Measurements from ENCODE around the gene ZNF878. TPM values are rescaled to one million over a fixed set of nuclear protein-coding genes. Genes with fewer than 3 reads are reported as not detected.

ZNF878 gene
- total RNA-seq, 2 experiments from 2014 or later, result 0.57 to 0.80 TPM

DNA sequence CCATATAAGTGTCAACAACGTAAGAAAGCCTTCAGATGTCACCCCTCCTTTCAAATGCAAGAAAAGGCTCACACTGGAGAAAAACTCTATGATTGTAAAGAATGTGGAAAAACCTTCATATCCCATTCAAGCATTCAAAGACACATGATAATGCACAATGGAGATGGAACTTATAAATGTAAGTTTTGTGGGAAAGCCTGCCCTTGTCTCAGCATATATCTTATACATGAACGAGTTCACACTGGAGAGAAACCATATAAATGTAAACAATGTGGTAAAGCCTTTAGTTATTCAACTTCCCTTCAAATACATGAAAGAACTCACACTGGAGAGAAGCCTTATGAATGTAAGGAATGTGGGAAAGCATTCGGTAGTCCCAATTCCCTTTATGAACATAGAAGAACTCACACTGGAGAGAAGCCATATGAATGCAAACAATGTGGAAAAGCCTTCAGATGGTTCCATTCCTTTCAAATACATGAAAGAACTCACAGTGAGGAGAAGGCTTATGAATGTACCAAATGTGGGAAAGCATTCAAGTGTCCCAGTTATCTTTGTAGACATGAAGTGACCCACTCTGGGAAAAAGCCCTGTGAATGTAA, 22.9 kb upstream of the ZNF878 start:
- POLR2A ChIA-PET, result no interaction called here
- H3K27me3 Mint-ChIP-seq, result no peaks in the 10 kb centered on the region
- CTCF ChIA-PET, result no interaction called here
- intact Hi-C loops (cut with micrococcal nuclease), result no loop called here
- no peak overlapping the region for H3K27ac Mint-ChIP-seq
- H3K4me1 Mint-ChIP-seq (ENCODE audit: low read depth), result no peaks in the 10 kb centered on the region
- H3K4me3 Mint-ChIP-seq, result no peak overlapping the region
- no peak for DNase-seq
- peaks cover 61% of the 10 kb centered on the region for H3K36me3 Mint-ChIP-seq
- peaks cover 64% of the 10 kb centered on the region for H3K9me3 Mint-ChIP-seq

DNA sequence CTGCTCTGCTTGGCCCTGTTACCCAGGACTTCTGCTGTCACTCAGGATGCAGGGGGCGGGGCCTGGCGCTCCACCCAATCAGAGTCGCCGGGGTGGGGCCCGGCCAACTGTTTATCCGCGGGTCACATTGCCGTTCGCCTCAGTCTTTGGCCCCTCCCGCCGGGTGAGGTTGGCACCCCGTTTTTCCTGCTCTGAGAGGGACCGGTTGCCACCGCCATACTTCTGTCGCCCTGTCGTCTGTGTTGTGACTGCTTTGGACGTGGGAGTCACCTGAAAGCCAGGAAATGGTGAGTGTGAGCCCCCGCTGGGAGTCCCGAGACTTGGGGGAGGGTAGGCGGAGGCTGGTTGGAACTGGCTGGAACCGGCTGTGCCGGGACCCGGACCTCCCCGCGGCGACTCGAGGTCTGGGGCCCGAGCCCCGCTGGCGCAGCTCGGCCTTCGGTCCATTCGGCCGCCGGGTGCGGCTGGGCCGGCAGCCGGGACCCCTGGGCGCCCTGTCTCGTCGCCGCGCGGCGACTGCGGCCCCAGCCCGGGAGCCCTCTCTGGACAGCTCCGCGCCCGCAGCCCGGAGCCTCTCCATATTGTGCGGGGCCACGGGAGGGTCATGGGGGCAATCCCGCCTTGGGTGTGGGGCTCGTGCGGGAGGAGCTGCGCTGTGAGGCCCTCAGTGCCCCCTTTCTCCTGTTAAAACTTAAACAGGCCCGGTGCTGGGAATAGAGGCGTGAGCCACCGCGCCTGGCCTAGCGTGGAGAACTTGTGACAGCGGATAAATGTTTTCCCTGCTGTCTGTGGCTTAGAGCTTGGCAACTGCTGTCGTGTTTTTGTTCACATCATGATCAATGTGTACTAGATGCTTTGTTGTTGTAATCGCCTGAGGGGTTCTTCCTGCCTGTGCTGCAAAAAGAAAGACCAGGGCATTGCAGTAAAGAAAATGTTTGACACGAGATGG, 12.1 kb upstream of the ZNF878 start, which contains the start of gene ZNF844:
ZNF844 (plus strand) TSS at position 142 of the 949 bp plus-strand sequence; CDS start at position 285, 143 bp downstream.
- ChIA-PET POLR2A (interaction anchor here (1.1 kb wide), 1 partner anchor 76 kb away, joined by 4 read pairs; the partner anchor contains the start of gene ZNF20), CTCF (interaction anchor here (1.2 to 2.2 kb wide), 3 partner anchors 26 to 142 kb away, joined by 3 to 9 read pairs (median 4); partner anchors contain the start of gene ZNF20)
- peaks cover 10% of the 10 kb centered on the region for H3K4me1 Mint-ChIP-seq (ENCODE audit: low read depth)
- H3K27me3 Mint-ChIP-seq, result peaks cover 2% of the 10 kb centered on the region
- intact Hi-C loops (cut with micrococcal nuclease), result loop anchor here (1.0 to 5.0 kb wide), 4 partner anchors 48 to 607 kb away; partner anchors contain the start of gene ZNF20
- peak; percentile 86 for DNase-seq
- H3K27ac Mint-ChIP-seq, result peak within 1 kb of the TSS; percentile 54
- H3K9me3 Mint-ChIP-seq, result peaks cover 8% of the 10 kb centered on the region
- H3K36me3 Mint-ChIP-seq, result peaks cover 7% of the 10 kb centered on the region
- H3K4me3 Mint-ChIP-seq, result peak within 1 kb of the TSS; percentile 81

DNA sequence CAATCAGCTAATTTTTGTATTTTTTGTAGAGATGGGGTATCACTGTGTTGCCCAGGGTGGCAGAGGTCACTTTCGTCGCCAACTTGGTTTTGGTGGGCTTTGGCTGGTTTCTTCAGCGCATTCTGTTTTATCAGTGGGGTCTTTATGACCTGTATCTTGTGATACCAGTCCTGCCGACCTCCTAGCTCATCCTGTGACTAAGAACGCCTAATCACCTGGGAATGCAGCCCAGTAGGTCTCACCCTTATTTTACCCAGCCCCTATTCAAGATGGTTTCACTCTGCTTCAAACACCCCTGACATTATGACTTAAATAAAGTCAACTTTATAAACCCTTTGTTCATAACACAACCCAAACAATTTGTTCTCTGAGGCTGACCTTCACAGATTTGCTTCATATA, 3.0 kb upstream of the ZNF878 start:
- H3K27me3 Mint-ChIP-seq, result peaks cover 15% of the 10 kb centered on the region
- POLR2A ChIA-PET, result interaction anchor here (1.0 kb wide), 1 partner anchor 132 kb away, joined by 3 read pairs; no protein-coding TSS in a partner anchor
- H3K4me1 Mint-ChIP-seq (ENCODE audit: low read depth), result peaks cover 9% of the 10 kb centered on the region
- intact Hi-C loops (cut with micrococcal nuclease), result loop anchor here (5.0 kb wide), 1 partner anchor 258 kb away; the partner anchor contains the start of gene ZNF491
- no peak overlapping the region for H3K27ac Mint-ChIP-seq
- no peaks in the 10 kb centered on the region for H3K9me3 Mint-ChIP-seq
- H3K36me3 Mint-ChIP-seq, result peaks cover 3% of the 10 kb centered on the region
- H3K4me3 Mint-ChIP-seq, result no peak overlapping the region
- no peak for DNase-seq
- CTCF ChIA-PET, result interaction anchor here (1.0 to 2.1 kb wide), 8 partner anchors 25 to 513 kb away, joined by 3 to 9 read pairs (median 4); no protein-coding TSS in a partner anchor

DNA sequence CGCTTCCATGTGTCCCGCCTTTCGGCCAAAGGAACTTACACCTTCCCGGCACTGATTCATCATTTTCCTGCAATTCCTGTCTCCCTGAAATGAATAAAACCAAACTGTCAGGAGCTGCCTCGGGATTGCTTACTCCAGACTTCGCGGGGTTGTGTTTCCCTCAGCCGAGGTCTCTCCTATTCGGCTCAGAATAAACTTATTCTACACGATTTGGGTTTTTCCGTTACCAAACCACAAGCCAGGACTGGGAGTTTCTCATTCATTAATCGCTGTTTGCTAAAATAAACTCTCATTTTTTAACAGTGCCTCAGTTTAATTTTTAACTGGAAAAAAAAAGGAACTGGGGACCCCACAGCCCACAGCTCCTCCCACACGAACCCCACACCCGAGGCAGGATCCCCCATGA, 667 bp downstream of the ZNF878 start:
- Mint-ChIP-seq H3K9me3 (peaks cover 3% of the 10 kb centered on the region), H3K4me1 (ENCODE audit: low read depth) (peaks cover 9% of the 10 kb centered on the region), H3K36me3 (peaks cover 10% of the 10 kb centered on the region), H3K4me3 (peak overlapping the region; percentile 58), H3K27ac (no peak overlapping the region), H3K27me3 (peaks cover 15% of the 10 kb centered on the region)
- ChIA-PET CTCF (interaction anchor here (0.8 to 2.3 kb wide), 9 partner anchors 39 to 255 kb away, joined by 3 to 16 read pairs (median 3); partner anchors contain the start of genes ZNF20 and ZNF763), POLR2A (interaction anchor here (0.7 to 1.3 kb wide), 2 partner anchors 64 to 70 kb away, joined by 3 to 4 read pairs; no protein-coding TSS in a partner anchor)
- intact Hi-C loops (cut with micrococcal nuclease), result loop anchor here (2.0 kb wide), 2 partner anchors 51 to 127 kb away; partner anchors contain the start of gene ZNF700
- no peak for DNase-seq

DNA sequence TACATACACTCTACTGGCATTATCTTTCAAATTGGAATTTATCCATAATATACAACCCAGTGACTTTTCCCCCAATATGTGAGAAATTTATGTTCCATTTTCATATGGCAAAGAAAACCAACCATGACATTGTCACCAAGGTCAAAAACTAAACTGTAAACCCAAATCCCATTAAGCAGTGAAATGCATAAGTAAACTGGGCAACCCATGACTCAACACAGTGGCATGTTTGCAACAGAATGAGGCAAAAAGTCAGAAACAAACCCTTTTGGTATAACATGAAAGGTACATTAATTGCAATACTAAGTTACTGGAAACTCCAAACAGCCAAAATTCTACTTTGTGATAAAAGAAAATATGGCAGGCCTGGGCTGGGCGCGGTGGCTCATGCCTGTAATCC, 4.9 kb downstream of the ZNF878 start:
- Mint-ChIP-seq H3K4me3 (no peak overlapping the region), H3K27ac (no peak overlapping the region), H3K4me1 (ENCODE audit: low read depth) (peaks cover 5% of the 10 kb centered on the region), H3K27me3 (peaks cover 5% of the 10 kb centered on the region), H3K36me3 (peaks cover 36% of the 10 kb centered on the region), H3K9me3 (peaks cover 38% of the 10 kb centered on the region)
- POLR2A ChIA-PET, result no interaction called here
- CTCF ChIA-PET, result interaction anchor here (0.8 kb wide), 1 partner anchor 165 kb away, joined by 4 read pairs; no protein-coding TSS in a partner anchor
- no peak for DNase-seq
- intact Hi-C loops (cut with micrococcal nuclease), result no loop called here

DNA sequence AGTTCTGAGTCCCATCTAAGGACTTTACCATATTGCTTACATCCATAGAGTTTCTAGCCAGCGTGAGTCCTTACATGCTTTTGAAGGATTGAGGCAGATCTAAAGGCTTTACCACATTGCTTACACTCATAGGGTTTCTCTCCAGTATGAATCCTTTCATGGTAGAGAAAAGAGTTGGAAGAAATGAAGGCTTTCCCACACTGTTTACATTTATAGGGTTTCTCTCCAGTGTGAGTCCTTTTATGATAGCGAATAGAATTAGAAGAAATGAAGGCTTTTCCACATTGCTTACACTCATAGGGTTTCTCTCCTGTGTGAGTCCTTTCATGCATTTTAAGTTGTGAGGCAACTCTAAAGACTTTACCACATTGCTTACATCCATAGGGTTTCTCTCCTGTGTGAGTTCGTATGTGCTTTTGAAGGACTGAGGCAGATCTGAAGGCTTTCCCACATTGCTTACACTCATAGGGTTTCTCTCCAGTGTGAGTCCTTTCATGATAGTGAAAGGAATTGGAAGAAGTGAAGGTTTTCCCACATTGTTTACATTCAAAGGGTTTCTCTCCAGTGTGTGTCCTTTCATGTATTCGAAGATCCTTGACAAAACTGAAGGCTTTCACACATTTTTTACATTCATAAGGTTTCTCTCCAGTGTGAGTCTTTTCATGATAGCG, 8.9 kb downstream of the ZNF878 start:
- no peak overlapping the region for H3K4me3 Mint-ChIP-seq
- DNase-seq, result no peak
- H3K36me3 Mint-ChIP-seq, result peaks cover 40% of the 10 kb centered on the region
- H3K27ac Mint-ChIP-seq, result no peak overlapping the region
- ChIA-PET CTCF (no interaction called here), POLR2A (no interaction called here)
- no peaks in the 10 kb centered on the region for H3K4me1 Mint-ChIP-seq (ENCODE audit: low read depth)
- no peaks in the 10 kb centered on the region for H3K27me3 Mint-ChIP-seq
- H3K9me3 Mint-ChIP-seq, result peaks cover 49% of the 10 kb centered on the region
- intact Hi-C loops (cut with micrococcal nuclease), result no loop called here

DNA sequence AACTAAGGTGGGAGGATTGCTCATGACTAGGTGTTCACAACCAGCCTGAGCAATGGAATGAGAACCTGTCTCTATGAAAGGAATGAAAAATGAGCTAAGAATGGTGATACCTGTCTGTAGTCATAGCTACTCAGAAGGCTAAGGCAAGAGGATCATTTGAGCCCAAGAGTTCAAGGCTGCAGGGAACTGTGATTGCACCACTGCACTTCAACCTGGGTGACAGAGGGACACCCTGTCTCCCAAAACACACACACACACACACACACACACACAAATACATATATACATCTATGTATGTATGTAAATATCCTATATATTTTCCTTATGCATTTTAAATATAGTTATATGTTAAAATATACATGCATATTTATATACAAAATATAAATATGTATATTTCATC, 9.9 kb downstream of the ZNF878 start:
- intact Hi-C loops (cut with micrococcal nuclease), result no loop called here
- Mint-ChIP-seq H3K36me3 (peaks cover 39% of the 10 kb centered on the region), H3K27me3 (no peaks in the 10 kb centered on the region), H3K27ac (no peak overlapping the region), H3K4me1 (ENCODE audit: low read depth) (no peaks in the 10 kb centered on the region), H3K4me3 (no peak overlapping the region), H3K9me3 (peaks cover 50% of the 10 kb centered on the region)
- CTCF ChIA-PET, result interaction anchor here (1.7 kb wide), 1 partner anchor 17 kb away, joined by 6 read pairs; no protein-coding TSS in a partner anchor
- POLR2A ChIA-PET, result no interaction called here
- DNase-seq, result no peak

GRCh38 chr19:12035220-12036172, 17.3 kb downstream of the ZNF878 start, which contains the start of gene ZNF433:
Gene ZNF433, minus strand, starts transcription at chr19:12035679. Its CDS starts 140 bp downstream, at chr19:12035539.
- peaks cover 16% of the 10 kb centered on the region for H3K36me3 Mint-ChIP-seq
- peaks cover 8% of the 10 kb centered on the region for H3K27me3 Mint-ChIP-seq
- DNase-seq, result peak; percentile 73
- peak within 1 kb of the TSS; percentile 71 for H3K4me3 Mint-ChIP-seq
- ChIA-PET POLR2A (no interaction called here), CTCF (interaction anchor here (0.6 to 1.6 kb wide), 2 partner anchors 9 to 155 kb away, joined by 3 to 4 read pairs; no protein-coding TSS in a partner anchor)
- H3K27ac Mint-ChIP-seq, result no peak within 1 kb of the TSS
- peaks cover 18% of the 10 kb centered on the region for H3K9me3 Mint-ChIP-seq
- intact Hi-C loops (cut with micrococcal nuclease), result no loop called here
- H3K4me1 Mint-ChIP-seq (ENCODE audit: low read depth), result no peaks in the 10 kb centered on the region

DNA sequence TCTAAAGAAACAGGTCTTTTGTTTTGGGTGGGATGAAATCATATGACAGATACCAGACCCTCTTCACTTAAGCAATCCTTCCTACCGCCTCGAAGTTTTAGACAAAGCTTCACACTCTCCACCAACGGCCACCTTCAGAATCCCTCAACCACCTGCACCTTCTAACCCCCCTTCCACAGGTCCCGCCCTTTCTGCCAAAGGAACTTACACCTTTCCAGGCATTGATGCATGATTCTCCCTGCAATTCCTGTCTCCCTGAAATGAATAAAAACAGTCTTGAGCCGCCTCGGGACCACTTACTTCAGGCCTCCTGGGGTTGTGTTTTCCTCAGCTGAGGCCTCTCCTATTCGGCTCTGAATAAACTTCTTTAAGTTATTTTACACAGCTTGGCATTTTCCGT, 18.1 kb downstream of the ZNF878 start:
- Mint-ChIP-seq H3K9me3 (peaks cover 18% of the 10 kb centered on the region), H3K4me1 (ENCODE audit: low read depth) (no peaks in the 10 kb centered on the region), H3K36me3 (peaks cover 17% of the 10 kb centered on the region), H3K27ac (no peak overlapping the region), H3K4me3 (no peak overlapping the region), H3K27me3 (peaks cover 8% of the 10 kb centered on the region)
- intact Hi-C loops (cut with micrococcal nuclease), result no loop called here
- ChIA-PET POLR2A (no interaction called here), CTCF (interaction anchor here (1.6 kb wide), 1 partner anchor 155 kb away, joined by 4 read pairs; no protein-coding TSS in a partner anchor)
- no peak for DNase-seq

DNA sequence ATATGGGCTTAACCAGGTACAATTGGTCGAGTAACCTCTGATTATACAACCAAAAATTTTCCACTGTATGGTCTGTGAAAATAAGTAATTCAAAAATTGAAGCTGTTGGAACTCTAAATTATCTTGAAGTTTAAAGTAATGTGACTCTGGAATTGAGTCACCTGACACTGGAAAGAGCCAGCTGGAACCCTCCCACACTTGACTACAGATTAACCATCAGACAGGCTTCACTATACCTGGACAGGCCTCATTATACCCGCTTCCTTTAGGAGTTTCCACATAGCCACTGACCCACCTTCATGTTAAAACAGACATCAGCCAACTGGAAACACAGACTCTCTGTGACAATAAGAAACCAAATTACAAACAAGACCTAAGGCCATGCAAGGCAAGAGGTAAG, 18.6 kb downstream of the ZNF878 start:
- Mint-ChIP-seq H3K4me3 (no peak overlapping the region), H3K36me3 (peaks cover 16% of the 10 kb centered on the region), H3K27ac (no peak overlapping the region), H3K9me3 (peaks cover 18% of the 10 kb centered on the region), H3K4me1 (ENCODE audit: low read depth) (no peaks in the 10 kb centered on the region), H3K27me3 (peaks cover 8% of the 10 kb centered on the region)
- ChIA-PET CTCF (interaction anchor here (1.6 kb wide), 1 partner anchor 154 kb away, joined by 4 read pairs; no protein-coding TSS in a partner anchor), POLR2A (no interaction called here)
- no peak for DNase-seq
- intact Hi-C loops (cut with micrococcal nuclease), result no loop called here

GRCh38 chr19:12015753-12016116, 37.0 kb downstream of the ZNF878 start:
- Mint-ChIP-seq H3K4me3 (no peak overlapping the region), H3K27me3 (no peaks in the 10 kb centered on the region), H3K36me3 (peaks cover 73% of the 10 kb centered on the region), H3K9me3 (peaks cover 66% of the 10 kb centered on the region), H3K27ac (no peak overlapping the region), H3K4me1 (ENCODE audit: low read depth) (no peaks in the 10 kb centered on the region)
- intact Hi-C loops (cut with micrococcal nuclease), result no loop called here
- CTCF ChIA-PET, result no interaction called here
- POLR2A ChIA-PET, result no interaction called here
- no peak for DNase-seq

Measured in activated CD4-positive, alpha-beta memory T cell treated with anti-CD3 and anti-CD28 coated beads for 36 hours (primary cell).